ENCODE data around the gene NEK9.
"Not testable (repeated sequence)": the region's sequence is repeated elsewhere in the genome, so short reads cannot be mapped to it uniquely, and the experiment has no call there.

The NEK9 gene

DNA sequence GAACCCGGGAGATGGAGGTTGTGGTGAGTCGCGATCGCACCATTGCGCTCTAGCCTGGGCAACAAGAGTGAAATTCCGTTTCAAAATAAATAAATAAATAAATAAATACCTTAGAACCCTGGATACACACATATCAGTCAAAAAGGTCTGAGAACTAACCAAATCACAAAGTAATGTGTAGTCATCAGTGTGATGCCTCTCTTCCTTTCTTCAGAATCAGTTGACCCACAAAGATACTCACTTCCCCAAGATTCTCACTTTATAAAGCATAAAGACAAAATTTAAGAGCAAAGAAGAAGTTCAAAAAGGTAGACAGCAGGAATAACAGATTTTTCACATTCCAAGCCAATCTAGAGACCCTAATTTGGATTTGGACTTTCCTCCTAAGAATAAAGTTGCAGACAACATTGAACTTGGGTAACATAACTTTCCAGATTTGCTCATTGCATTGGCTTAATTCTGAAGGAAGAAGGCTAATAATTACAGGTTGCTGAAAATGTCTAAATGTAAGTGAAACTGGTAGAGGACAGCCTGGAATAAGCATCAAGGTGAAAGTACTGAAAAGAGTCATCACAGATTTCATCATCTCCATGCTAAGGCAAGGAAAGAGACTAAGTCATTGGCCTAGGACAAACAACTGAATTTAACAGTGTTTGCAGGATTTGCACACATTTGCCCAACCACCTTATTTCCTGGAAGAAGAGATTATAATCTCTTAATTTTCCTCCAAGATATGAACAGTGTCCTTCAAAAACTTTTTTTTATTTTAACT, 32.2 kb upstream of the NEK9 start:
- H3K27me3 ChIP-seq (ENCODE audit: control insufficient read depth, insufficient read depth, low read length): no peaks in the 10 kb centered on the region

GRCh38 chr14:75156901-75157300, 30.1 kb upstream of the NEK9 start:
- Histone ChIP-seq H3K27me3 (ENCODE audit: control insufficient read depth, insufficient read depth, low read length) (no peaks in the 10 kb centered on the region), H3K9ac (ENCODE audit: low read depth, low read length) (no peak overlapping the region), H3K4me1 (ENCODE audit: control insufficient read depth, insufficient read depth, low read length) (peaks cover 9% of the 10 kb centered on the region), H3K4me3 (ENCODE audit: low read depth, low read length) (no peak overlapping the region), H3K36me3 (ENCODE audit: control insufficient read depth, insufficient read depth, low read length) (no peaks in the 10 kb centered on the region), H3K9me3 (ENCODE audit: control insufficient read depth, insufficient read depth, low read length) (no peaks in the 10 kb centered on the region)

More for the DNA sequence above, 32.2 kb upstream of the NEK9 start:
- Histone ChIP-seq H3K4me1 (ENCODE audit: control insufficient read depth, insufficient read depth, low read length) (peaks cover 7% of the 10 kb centered on the region), H3K36me3 (ENCODE audit: control insufficient read depth, insufficient read depth, low read length) (no peaks in the 10 kb centered on the region), H3K9ac (ENCODE audit: low read depth, low read length) (no peak overlapping the region), H3K9me3 (ENCODE audit: control insufficient read depth, insufficient read depth, low read length) (no peaks in the 10 kb centered on the region), H3K4me3 (ENCODE audit: low read depth, low read length) (no peak overlapping the region)

- H3K4me1 ChIP-seq (ENCODE audit: control insufficient read depth, insufficient read depth, low read length): peaks cover 4% of the 10 kb centered on the region
- H3K27me3 ChIP-seq (ENCODE audit: control insufficient read depth, insufficient read depth, low read length): no peaks in the 10 kb centered on the region
- H3K9ac ChIP-seq (ENCODE audit: low read depth, low read length): no peak overlapping the region
- no peak overlapping the region for H3K4me3 ChIP-seq (ENCODE audit: low read depth, low read length)
- H3K9me3 ChIP-seq (ENCODE audit: control insufficient read depth, insufficient read depth, low read length): no peaks in the 10 kb centered on the region
- no peaks in the 10 kb centered on the region for H3K36me3 ChIP-seq (ENCODE audit: control insufficient read depth, insufficient read depth, low read length)
Observed at GRCh38 chr14:75156111-75156510, 29.3 kb upstream of the NEK9 start.

DNA sequence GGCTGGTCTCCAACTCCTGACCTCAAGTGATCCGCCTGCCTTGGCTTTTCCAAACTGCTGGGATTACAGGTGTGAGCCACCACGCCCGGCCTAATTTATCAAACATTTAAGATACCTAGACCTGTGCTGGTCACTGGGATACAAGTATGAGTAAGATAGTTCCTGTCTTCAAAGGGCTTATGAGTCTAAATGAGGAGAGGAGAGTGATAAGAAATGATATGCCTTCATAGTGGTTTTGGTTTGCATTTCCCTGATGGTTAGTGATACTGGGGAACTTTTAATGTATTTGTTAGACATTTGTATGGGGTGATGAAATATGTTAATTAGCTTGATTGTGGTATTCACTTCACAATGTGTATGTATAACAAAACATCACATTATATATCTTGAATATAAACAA, 28.3 kb upstream of the NEK9 start:
- Histone ChIP-seq H3K36me3 (ENCODE audit: control insufficient read depth, insufficient read depth, low read length) (no peaks in the 10 kb centered on the region), H3K9me3 (ENCODE audit: control insufficient read depth, insufficient read depth, low read length) (no peaks in the 10 kb centered on the region), H3K9ac (ENCODE audit: low read depth, low read length) (no peak overlapping the region), H3K4me1 (ENCODE audit: control insufficient read depth, insufficient read depth, low read length) (peaks cover 3% of the 10 kb centered on the region), H3K27me3 (ENCODE audit: control insufficient read depth, insufficient read depth, low read length) (no peaks in the 10 kb centered on the region), H3K4me3 (ENCODE audit: low read depth, low read length) (no peak overlapping the region)

- H3K9me3 ChIP-seq (ENCODE audit: control insufficient read depth, insufficient read depth, low read length): no peaks in the 10 kb centered on the region
- no peaks in the 10 kb centered on the region for H3K27me3 ChIP-seq (ENCODE audit: control insufficient read depth, insufficient read depth, low read length)
- H3K36me3 ChIP-seq (ENCODE audit: control insufficient read depth, insufficient read depth, low read length): peaks cover 2% of the 10 kb centered on the region
- H3K4me3 ChIP-seq (ENCODE audit: low read depth, low read length): no peak overlapping the region
- peaks cover 3% of the 10 kb centered on the region for H3K4me1 ChIP-seq (ENCODE audit: control insufficient read depth, insufficient read depth, low read length)
- H3K9ac ChIP-seq (ENCODE audit: low read depth, low read length): no peak overlapping the region
Observed at GRCh38 chr14:75153295-75153694, 26.4 kb upstream of the NEK9 start.

- Histone ChIP-seq H3K9me3 (ENCODE audit: control insufficient read depth, insufficient read depth, low read length) (no peaks in the 10 kb centered on the region), H3K27me3 (ENCODE audit: control insufficient read depth, insufficient read depth, low read length) (no peaks in the 10 kb centered on the region), H3K4me1 (ENCODE audit: control insufficient read depth, insufficient read depth, low read length) (peaks cover 3% of the 10 kb centered on the region), H3K4me3 (ENCODE audit: low read depth, low read length) (no peak overlapping the region), H3K9ac (ENCODE audit: low read depth, low read length) (no peak overlapping the region), H3K36me3 (ENCODE audit: control insufficient read depth, insufficient read depth, low read length) (peaks cover 2% of the 10 kb centered on the region)
Observed at GRCh38 chr14:75151851-75152250, 25.0 kb upstream of the NEK9 start.

GRCh38 chr14:75150637-75151036, 23.8 kb upstream of the NEK9 start:
- not testable (repeated sequence) for H3K36me3 ChIP-seq (ENCODE audit: control insufficient read depth, insufficient read depth, low read length); H3K9ac ChIP-seq (ENCODE audit: low read depth, low read length); H3K9me3 ChIP-seq (ENCODE audit: control insufficient read depth, insufficient read depth, low read length); H3K4me3 ChIP-seq (ENCODE audit: low read depth, low read length); H3K27me3 ChIP-seq (ENCODE audit: control insufficient read depth, insufficient read depth, low read length); H3K4me1 ChIP-seq (ENCODE audit: control insufficient read depth, insufficient read depth, low read length)

GRCh38 chr14:75150150-75150549, 23.3 kb upstream of the NEK9 start:
- no peak overlapping the region for H3K4me3 ChIP-seq (ENCODE audit: low read depth, low read length)
- H3K9me3 ChIP-seq (ENCODE audit: control insufficient read depth, insufficient read depth, low read length): no peaks in the 10 kb centered on the region
- H3K4me1 ChIP-seq (ENCODE audit: control insufficient read depth, insufficient read depth, low read length): peaks cover 3% of the 10 kb centered on the region
- H3K36me3 ChIP-seq (ENCODE audit: control insufficient read depth, insufficient read depth, low read length): peaks cover 2% of the 10 kb centered on the region
- H3K27me3 ChIP-seq (ENCODE audit: control insufficient read depth, insufficient read depth, low read length): no peaks in the 10 kb centered on the region
- no peak overlapping the region for H3K9ac ChIP-seq (ENCODE audit: low read depth, low read length)

- no peaks in the 10 kb centered on the region for H3K9me3 ChIP-seq (ENCODE audit: control insufficient read depth, insufficient read depth, low read length)
- no peak overlapping the region for H3K9ac ChIP-seq (ENCODE audit: low read depth, low read length)
- no peak overlapping the region for H3K4me3 ChIP-seq (ENCODE audit: low read depth, low read length)
- no peaks in the 10 kb centered on the region for H3K27me3 ChIP-seq (ENCODE audit: control insufficient read depth, insufficient read depth, low read length)
- peaks cover 5% of the 10 kb centered on the region for H3K36me3 ChIP-seq (ENCODE audit: control insufficient read depth, insufficient read depth, low read length)
- no peaks in the 10 kb centered on the region for H3K4me1 ChIP-seq (ENCODE audit: control insufficient read depth, insufficient read depth, low read length)
Observed at GRCh38 chr14:75147423-75148071, 20.7 kb upstream of the NEK9 start.

GRCh38 chr14:75144944-75145343, 18.1 kb upstream of the NEK9 start:
- no peak overlapping the region for H3K9ac ChIP-seq (ENCODE audit: low read depth, low read length)
- no peaks in the 10 kb centered on the region for H3K9me3 ChIP-seq (ENCODE audit: control insufficient read depth, insufficient read depth, low read length)
- H3K4me1 ChIP-seq (ENCODE audit: control insufficient read depth, insufficient read depth, low read length): no peaks in the 10 kb centered on the region
- H3K36me3 ChIP-seq (ENCODE audit: control insufficient read depth, insufficient read depth, low read length): peaks cover 5% of the 10 kb centered on the region
- H3K4me3 ChIP-seq (ENCODE audit: low read depth, low read length): no peak overlapping the region
- no peaks in the 10 kb centered on the region for H3K27me3 ChIP-seq (ENCODE audit: control insufficient read depth, insufficient read depth, low read length)

DNA sequence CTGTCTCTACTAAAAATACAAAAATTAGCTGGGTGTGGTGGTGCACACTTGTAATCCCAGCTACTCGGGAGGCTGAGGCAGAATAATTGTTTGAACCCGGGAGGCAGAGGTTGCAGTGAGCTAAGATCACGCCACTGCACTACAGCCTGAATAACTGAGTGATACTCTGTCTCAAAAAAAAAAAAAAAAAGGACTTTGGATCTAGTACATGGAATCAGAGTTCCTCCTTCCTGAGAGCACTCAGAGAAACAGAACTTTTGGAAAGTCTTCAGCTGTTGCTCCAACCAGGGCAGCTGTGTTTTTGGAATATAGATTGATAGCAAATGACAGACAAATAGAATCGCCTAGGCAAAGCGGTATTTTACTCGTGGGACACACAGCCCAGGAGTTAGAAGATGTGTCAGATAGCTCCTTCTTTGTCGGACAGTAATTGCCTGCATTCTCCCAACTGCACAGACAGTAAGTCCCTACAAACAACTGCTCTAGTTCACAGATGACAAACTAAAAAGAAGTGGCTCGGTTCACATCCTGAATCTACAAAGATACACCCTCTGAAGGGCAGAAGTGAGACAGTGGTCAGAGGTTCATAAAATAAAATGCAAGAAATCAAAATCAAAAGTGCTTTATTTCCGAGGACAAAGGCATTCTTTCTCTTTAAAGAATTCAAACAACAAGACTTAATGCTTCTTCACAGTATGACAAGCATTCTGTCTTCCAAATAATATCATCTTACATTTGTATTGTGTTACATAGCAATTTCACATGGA, 17.1 kb upstream of the NEK9 start:
- Histone ChIP-seq H3K36me3 (ENCODE audit: control insufficient read depth, insufficient read depth, low read length) (peaks cover 2% of the 10 kb centered on the region), H3K9ac (ENCODE audit: low read depth, low read length) (no peak overlapping the region), H3K4me1 (ENCODE audit: control insufficient read depth, insufficient read depth, low read length) (no peaks in the 10 kb centered on the region), H3K4me3 (ENCODE audit: low read depth, low read length) (no peak overlapping the region), H3K27me3 (ENCODE audit: control insufficient read depth, insufficient read depth, low read length) (no peaks in the 10 kb centered on the region), H3K9me3 (ENCODE audit: control insufficient read depth, insufficient read depth, low read length) (no peaks in the 10 kb centered on the region)

DNA sequence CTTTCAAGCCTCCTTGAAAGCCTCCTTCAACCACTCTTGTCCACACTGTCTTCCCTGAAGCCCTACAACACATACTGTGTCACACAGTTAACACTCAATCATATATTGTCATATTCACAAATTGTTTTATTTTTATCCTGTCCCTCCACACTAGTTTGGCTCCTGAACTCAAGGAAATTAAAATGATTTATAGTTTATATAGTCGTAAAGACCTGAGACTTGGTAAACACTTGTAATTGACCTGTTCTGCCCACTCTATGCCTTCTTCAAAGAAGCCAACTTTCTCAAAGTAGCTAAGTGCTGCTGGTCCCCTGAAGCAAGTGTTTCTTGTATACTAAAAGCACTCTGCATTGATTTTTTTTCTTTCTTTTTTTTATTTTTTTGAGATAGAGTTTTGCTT, 15.6 kb upstream of the NEK9 start:
- H3K27me3 ChIP-seq (ENCODE audit: control insufficient read depth, insufficient read depth, low read length): no peaks in the 10 kb centered on the region
- no peaks in the 10 kb centered on the region for H3K4me1 ChIP-seq (ENCODE audit: control insufficient read depth, insufficient read depth, low read length)
- no peak overlapping the region for H3K4me3 ChIP-seq (ENCODE audit: low read depth, low read length)
- H3K9me3 ChIP-seq (ENCODE audit: control insufficient read depth, insufficient read depth, low read length): no peaks in the 10 kb centered on the region
- H3K36me3 ChIP-seq (ENCODE audit: control insufficient read depth, insufficient read depth, low read length): peaks cover 2% of the 10 kb centered on the region
- H3K9ac ChIP-seq (ENCODE audit: low read depth, low read length): no peak overlapping the region
